NCI-H345 treated with DMSO at 0.1 percent for 48 hours (cell line): ENCODE measurements around the gene SPX.

Experiments used
- DNase-seq: peaks from one replicate; lab custom pipeline; 2025; ENCODE audit not compliant: unreplicated experiment; lab: John Stamatoyannopoulos, UW

Gene SPX

GRCh38 chr12:21577516-21577915 is 51.4 kb downstream of the SPX start:
- DNase-seq: no peak

DNA sequence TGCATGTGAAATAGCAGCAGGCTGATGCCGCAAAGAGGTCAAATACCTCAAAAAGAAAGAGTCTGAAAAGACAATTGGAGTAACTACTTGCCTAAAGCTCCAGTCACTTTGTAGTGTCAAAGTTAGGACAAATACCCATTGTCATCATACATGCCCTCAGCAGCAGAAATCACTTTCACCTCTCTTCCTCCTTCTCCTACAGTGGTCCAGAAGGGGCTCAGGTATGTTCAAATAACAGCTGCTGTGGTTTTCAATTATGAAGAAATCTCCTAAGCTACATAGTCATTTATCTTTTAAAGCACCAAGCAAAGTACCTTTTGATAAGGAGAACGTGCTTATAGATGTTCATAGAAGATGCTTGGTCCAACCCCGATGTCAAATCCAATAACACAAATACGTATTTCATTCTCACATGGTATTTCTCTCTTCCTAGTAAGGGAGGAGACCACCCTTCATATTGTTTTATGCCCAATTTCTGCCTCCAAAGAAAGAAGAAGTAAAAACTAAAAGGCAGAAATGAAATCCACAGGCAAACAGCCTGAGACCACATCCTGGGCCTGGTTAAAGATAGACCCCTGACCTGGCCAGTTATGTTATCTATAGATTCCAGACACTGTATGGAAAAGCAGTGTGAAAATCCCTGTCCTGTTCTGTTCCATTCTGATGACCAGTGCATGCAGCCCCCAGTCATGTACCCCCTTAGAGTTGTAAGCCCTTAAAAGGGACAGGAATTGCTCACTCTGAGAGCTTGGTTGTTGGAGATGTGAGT is 54.8 kb downstream of the SPX start:
- DNase-seq: no peak
